Ecto neural progenitor cell (in vitro differentiated cells): Measurements from ENCODE around the gene USP28.
"Not testable (repeated sequence)": the region's sequence is repeated elsewhere in the genome, so short reads cannot be mapped to it uniquely, and the experiment has no call there.

Experiments
- DNase-seq: peaks from one replicate; pipeline ENCODE4 v3.0.0-alpha.2; 2018; ENCODE audit warnings: low spot score

Gene USP28

DNA sequence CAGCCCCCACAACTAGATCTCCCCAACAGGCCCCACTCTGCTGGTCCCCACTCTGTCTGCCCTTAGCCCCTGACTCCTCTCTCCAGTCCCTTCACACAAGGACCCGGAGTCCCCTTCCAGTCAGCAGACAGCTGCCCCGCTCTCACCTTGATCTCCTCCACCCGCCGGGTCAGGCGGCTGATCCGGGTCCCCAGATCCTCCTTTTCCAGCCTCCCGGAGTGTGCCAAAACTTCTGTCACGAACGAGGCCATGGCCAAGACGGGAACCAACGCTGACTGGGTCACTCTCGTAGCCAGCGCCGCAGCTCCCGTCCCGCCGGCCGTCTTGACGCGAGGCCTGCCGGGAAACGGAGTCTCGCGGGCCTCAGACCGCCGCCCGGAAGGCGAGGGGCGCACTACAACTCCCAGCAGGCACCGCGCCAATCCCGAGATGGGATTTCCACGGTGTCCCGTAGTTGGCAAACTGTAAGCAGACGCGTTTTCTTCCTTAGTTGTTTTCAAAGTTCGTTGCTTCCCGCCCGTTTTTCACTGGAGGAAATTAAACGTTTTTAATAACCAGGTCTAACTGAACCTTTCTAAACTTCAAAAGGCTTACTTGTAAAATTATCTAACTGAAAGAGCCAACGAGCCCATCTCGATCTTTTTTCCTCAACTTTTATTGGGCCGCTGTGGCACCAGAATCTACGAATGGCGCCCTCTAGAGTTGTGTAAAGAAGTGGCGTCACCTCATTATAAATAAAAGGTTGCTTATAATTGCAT, 101.8 kb downstream of the USP28 start, which contains the start of gene ZW10:
TSS of gene ZW10 (minus strand) at position 277 of the 758 bp plus-strand sequence. CDS start at position 251, 26 bp downstream.
- DNase-seq: peak; percentile 96

- DNase-seq: no peak
Measured at GRCh38 chr11:113773092-113773415, 102.3 kb downstream of the USP28 start.

- no peak for DNase-seq
Measured at GRCh38 chr11:113771964-113772363, 103.4 kb downstream of the USP28 start.

- no peak for DNase-seq
Measured at GRCh38 chr11:113764527-113765219, 110.7 kb downstream of the USP28 start.

- not testable (repeated sequence) for DNase-seq
Measured at GRCh38 chr11:113763040-113763439, 112.3 kb downstream of the USP28 start.

DNA sequence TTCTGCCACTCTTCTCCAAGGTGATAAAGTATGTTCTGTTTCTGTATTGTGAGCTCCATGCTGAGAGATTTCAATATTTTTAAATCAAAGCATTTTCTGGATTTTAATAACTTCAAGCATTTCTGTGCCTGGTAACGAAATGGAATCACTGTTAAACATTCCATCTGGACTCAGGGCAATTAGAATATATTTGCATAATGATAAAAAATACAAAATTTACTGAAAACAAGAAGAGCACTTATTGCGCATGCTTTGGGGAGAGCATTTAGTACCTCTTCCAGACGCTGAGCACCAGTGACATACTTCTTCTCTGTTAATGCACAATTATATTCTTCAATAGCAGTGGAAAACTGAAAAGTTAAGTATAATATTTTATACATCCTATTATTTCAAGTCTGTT, 115.1 kb downstream of the USP28 start:
- DNase-seq: no peak

DNA sequence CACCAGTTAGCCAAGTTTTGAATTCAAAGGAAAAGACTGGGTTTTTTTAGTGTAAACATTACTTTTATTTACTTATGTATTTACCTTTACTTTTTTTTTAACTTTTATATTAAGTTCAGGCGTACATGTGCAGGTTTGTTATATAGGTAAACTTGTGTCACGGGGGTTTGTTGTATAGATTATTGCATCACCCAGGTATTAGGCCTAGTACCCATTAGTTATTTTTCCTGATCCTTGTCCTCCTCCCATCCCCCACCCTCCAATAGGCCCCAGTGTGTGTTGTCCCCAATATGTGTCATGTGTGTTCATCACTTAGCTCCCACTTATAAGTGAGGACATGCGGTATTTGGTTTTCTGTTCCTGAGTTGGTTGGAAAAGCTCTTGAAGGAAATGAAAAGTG, 122.4 kb downstream of the USP28 start:
- no peak for DNase-seq
